Fibroblast of lung (primary cell): ENCODE results near the gene ALDOB. TPM values are rescaled to one million over a fixed set of nuclear protein-coding genes. Genes with fewer than 3 reads are reported as not detected.

Experiments used
- DNase-seq, 2 donors: peaks; one replicate each; pipeline versions ENCODE4 v3.0.0 to v3.0.0-alpha.2; 2010; ENCODE audit warnings: low read depth in 2 of 2
- H2AFZ ChIP-seq: 2 replicates; pipeline ENCODE4 v1.5.1; 2012; ENCODE audit warnings: low read length, control low read depth, inconsistent platforms
- H3K27ac ChIP-seq: 2 replicates; pipeline ENCODE4 v1.5.1; 2011; ENCODE audit warnings: low read length, control low read depth; ENCODE audit not compliant: insufficient read depth
- H3K27me3 ChIP-seq: 2 replicates; pipeline ENCODE4 v1.5.1; 2011; ENCODE audit warnings: mild to moderate bottlenecking, low read length; ENCODE audit not compliant: control insufficient read depth, insufficient read depth
- H3K36me3 ChIP-seq: 2 replicates; pipeline ENCODE4 v1.5.1; 2011; ENCODE audit warnings: low read length; ENCODE audit not compliant: control insufficient read depth, insufficient read depth
- H3K4me1 ChIP-seq: 2 replicates; pipeline ENCODE4 v1.5.1; 2011; ENCODE audit warnings: low read length; ENCODE audit not compliant: control insufficient read depth, insufficient read depth; ENCODE audit errors: extremely low read depth
- H3K4me2 ChIP-seq: 2 replicates; pipeline ENCODE4 v1.5.1; 2011; ENCODE audit warnings: low read length, control low read depth; ENCODE audit not compliant: insufficient read depth; ENCODE audit errors: extremely low read depth
- H3K4me3 ChIP-seq, 4 experiments: fragments of 200-600 bp in 1 of 4; sonication (generic) in 1 of 4; replicated peaks in 1 of 4; 2 replicates each; pipeline ENCODE4 v1.5.1; 2011 to 2016; ENCODE audit warnings: low read length in 4 of 4, low read depth in 3 of 4, mild to moderate bottlenecking in 3 of 4, control low read depth in 2 of 4, inconsistent platforms in 1 of 4, mixed read lengths in 1 of 4; ENCODE audit not compliant: insufficient read depth in 1 of 4; ENCODE audit errors: control extremely low read depth in 1 of 4
- H3K79me2 ChIP-seq: 2 replicates; pipeline ENCODE4 v1.5.1; 2012; ENCODE audit warnings: mild to moderate bottlenecking, low read length, inconsistent platforms; ENCODE audit not compliant: control insufficient read depth, insufficient read depth
- H3K9ac ChIP-seq: 2 replicates; pipeline ENCODE4 v1.5.1; 2011; ENCODE audit warnings: mild to moderate bottlenecking, low read length, control low read depth; ENCODE audit not compliant: insufficient read depth
- H3K9me3 ChIP-seq: 2 replicates; pipeline ENCODE4 v1.5.1; 2012; ENCODE audit warnings: low read depth, low read length; ENCODE audit not compliant: control insufficient read depth, insufficient read depth
- H4K20me1 ChIP-seq: 2 replicates; pipeline ENCODE4 v1.5.1; 2011; ENCODE audit warnings: low read length; ENCODE audit not compliant: control insufficient read depth, insufficient read depth; ENCODE audit errors: extremely low read depth
- CTCF ChIP-seq, 2 donors: IDR thresholded peaks in 1 of 2; conservative IDR thresholded peaks in 1 of 2; 1 replicate in 1 of 2; 2 replicates in 1 of 2; pipeline ENCODE4 v1.5.1; 2011 to 2012; ENCODE audit warnings: low read length in 2 of 2, control low read depth in 1 of 2, inconsistent platforms in 1 of 2, low read depth in 1 of 2, mild to moderate bottlenecking in 1 of 2
- EZH2 ChIP-seq: IDR thresholded peaks from 2 replicates; pipeline ENCODE4 v1.5.1; 2012; ENCODE audit warnings: low read length, control low read depth, mild to moderate bottlenecking; ENCODE audit errors: missing control alignments
- polyA plus RNA-seq, 2 donors: library from polyadenylated mRNA; depleted of rRNA in 1 of 2; stranded (reverse) in 1 of 2; unstranded in 1 of 2; fragments of >200 nt; gene quantifications; 2 replicates each; pipeline ENCODE4 v1.2.1, GENCODE V29; 2011 to 2012; ENCODE audit warnings: missing spikeins in 1 of 2
- total RNA-seq: library from RNA; depleted of rRNA; stranded (reverse); fragments of >200 nt; gene quantifications from 2 replicates; pipeline ENCODE4 v1.2.1, GENCODE V29; 2014

The ALDOB gene
- total and polyA plus RNA-seq, 2 donors (not counting 1 experiment from before 2014, with no cell fraction given) = not detected

GRCh38 chr9:101463397-101463796, 27.8 kb upstream of the ALDOB start:
- Histone ChIP-seq H3K4me1 (peaks cover 2% of the 10 kb centered on the region), H3K79me2 (no peaks in the 10 kb centered on the region), H2AFZ (no peak overlapping the region), H3K9me3 (no peaks in the 10 kb centered on the region), H3K27ac (no peak overlapping the region), H3K36me3 (no peaks in the 10 kb centered on the region), H3K4me3 (no peak overlapping the region), H4K20me1 (no peaks in the 10 kb centered on the region), H3K4me2 (no peak overlapping the region), H3K9ac (no peak overlapping the region), H3K27me3 (no peaks in the 10 kb centered on the region)
- DNase-seq = peak; percentile 39 to 70
- no peak for TF ChIP-seq EZH2

- Histone ChIP-seq H3K79me2 (no peaks in the 10 kb centered on the region), H3K4me1 (peaks cover 2% of the 10 kb centered on the region), H3K9ac (no peak overlapping the region), H3K4me3 (peak overlapping the region in 1 of 4 experiments; percentile 6), H3K4me2 (peak overlapping the region; percentile 15), H3K36me3 (no peaks in the 10 kb centered on the region), H3K27ac (no peak overlapping the region), H3K27me3 (no peaks in the 10 kb centered on the region), H3K9me3 (no peaks in the 10 kb centered on the region), H4K20me1 (no peaks in the 10 kb centered on the region), H2AFZ (no peak overlapping the region)
- DNase-seq = peak; percentile 72 to 74
- TF ChIP-seq EZH2 (no peak), CTCF (conservative IDR thresholded peaks at IDR 0.05 in 1 of 2, IDR thresholded peaks at IDR 0.05 in 1 of 2; ENCODE audit: low read depth in 1 of 2, low read length in 2 of 2) (no peak)
Observed at GRCh38 chr9:101462558-101462957, 27.0 kb upstream of the ALDOB start.

GRCh38 chr9:101460965-101461364, 25.4 kb upstream of the ALDOB start:
- Histone ChIP-seq H3K9ac (no peak overlapping the region), H3K27ac (no peak overlapping the region), H3K4me3 (no peak overlapping the region), H2AFZ (no peak overlapping the region), H3K9me3 (no peaks in the 10 kb centered on the region), H3K36me3 (no peaks in the 10 kb centered on the region), H3K27me3 (no peaks in the 10 kb centered on the region), H3K4me2 (no peak overlapping the region), H3K4me1 (peaks cover 2% of the 10 kb centered on the region), H4K20me1 (no peaks in the 10 kb centered on the region), H3K79me2 (no peaks in the 10 kb centered on the region)
- TF ChIP-seq EZH2 (no peak), CTCF (conservative IDR thresholded peaks at IDR 0.05 in 1 of 2, IDR thresholded peaks at IDR 0.05 in 1 of 2; ENCODE audit: low read depth in 1 of 2, low read length in 2 of 2) (no peak)
- no peak for DNase-seq
